ENCODE measurements around the gene PCP4L1.
"Not testable (repeated sequence)": the region's sequence is repeated elsewhere in the genome, so short reads cannot be mapped to it uniquely, and the experiment has no call there.

The PCP4L1 gene

GRCh38 chr1:161242313-161242712, 16.2 kb upstream of the PCP4L1 start:
- no peak for TF ChIP-seq CTCF (IDR thresholded peaks at IDR 0.05; ENCODE audit: control insufficient read depth, extremely low read depth, insufficient read depth)
- H3K4me3 ChIP-seq (ENCODE audit: low read depth, low read length), result no peak overlapping the region
- DNase-seq (ENCODE audit: low read depth), result no peak

GRCh38 chr1:161244888-161245287, 13.7 kb upstream of the PCP4L1 start:
- DNase-seq (ENCODE audit: low read depth), result peak; percentile 2
- TF ChIP-seq CTCF (IDR thresholded peaks at IDR 0.05; ENCODE audit: control insufficient read depth, extremely low read depth, insufficient read depth), result no peak
- no peak overlapping the region for H3K4me3 ChIP-seq (ENCODE audit: low read depth, low read length)

DNA sequence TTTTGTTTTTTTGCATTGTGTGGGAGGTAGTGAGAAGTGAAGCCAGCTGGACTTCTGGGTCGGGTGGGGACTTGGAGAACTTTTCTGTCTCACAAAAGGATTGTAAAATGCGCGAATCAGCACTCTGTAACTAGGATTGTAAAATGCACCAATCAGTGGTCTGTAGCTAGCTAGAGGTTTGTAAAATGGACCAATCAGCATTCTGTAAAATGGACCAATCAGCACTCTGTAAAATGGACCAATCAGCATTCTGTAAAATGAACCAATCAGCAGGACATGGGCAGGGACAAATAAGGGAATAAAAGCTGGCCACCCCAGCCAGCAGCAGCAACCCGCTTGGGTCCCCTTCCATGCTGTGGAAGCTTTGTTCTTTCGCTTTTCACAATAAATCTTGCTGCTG, 8.4 kb upstream of the PCP4L1 start:
- not testable (repeated sequence) for DNase-seq (ENCODE audit: low read depth); H3K4me3 ChIP-seq (ENCODE audit: low read depth, low read length)

- no peak for DNase-seq (ENCODE audit: low read depth)
- no peak overlapping the region for H3K4me3 ChIP-seq (ENCODE audit: low read depth, low read length)
- TF ChIP-seq CTCF (IDR thresholded peaks at IDR 0.05; ENCODE audit: control insufficient read depth, extremely low read depth, insufficient read depth), result no peak
These were observed 7.7 kb upstream of the PCP4L1 start for GRCh38 chr1:161250829-161251228.

DNA sequence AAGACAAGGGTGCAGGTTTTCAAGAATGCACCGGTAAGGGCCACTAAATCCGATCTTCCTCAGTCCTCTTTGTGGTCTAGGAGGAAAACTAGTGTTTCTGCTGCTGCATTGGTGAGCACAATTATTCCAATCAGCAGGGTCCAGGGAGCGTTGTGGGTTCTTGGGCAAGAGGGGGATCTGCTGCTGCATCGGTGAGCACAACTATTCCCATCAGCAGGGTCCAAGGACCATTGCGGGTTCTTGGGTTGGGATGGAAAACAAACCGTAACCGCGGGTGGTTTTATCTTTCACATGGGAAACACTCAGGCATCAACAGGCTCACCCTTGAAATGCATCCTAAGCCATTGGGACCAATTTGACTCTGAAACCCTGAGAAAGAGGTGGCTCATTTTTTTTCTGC, 7.0 kb upstream of the PCP4L1 start:
- no peak for DNase-seq (ENCODE audit: low read depth)
- no peak for TF ChIP-seq CTCF (IDR thresholded peaks at IDR 0.05; ENCODE audit: control insufficient read depth, extremely low read depth, insufficient read depth)
- H3K4me3 ChIP-seq (ENCODE audit: low read depth, low read length), result no peak overlapping the region

DNA sequence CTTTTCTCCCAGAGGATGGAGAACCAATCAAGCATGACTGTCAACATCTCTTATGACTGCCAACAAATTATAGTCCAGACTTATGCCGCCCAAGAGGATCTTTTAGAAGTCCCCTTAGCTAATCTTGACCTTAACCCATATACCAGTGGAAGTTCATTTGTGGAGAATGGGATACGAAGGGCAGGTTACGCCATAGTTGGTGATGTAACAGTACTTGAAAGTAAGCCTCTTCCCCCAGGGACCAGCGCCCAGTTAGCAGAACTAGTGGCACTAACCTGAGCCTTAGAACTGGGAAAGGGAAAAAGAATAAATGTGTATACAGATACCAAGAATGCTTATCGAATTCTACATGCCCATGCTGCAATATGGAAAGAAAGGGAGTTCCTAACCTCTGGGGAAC, 3.2 kb upstream of the PCP4L1 start:
- H3K4me3 ChIP-seq (ENCODE audit: low read depth, low read length); DNase-seq (ENCODE audit: low read depth): not testable (repeated sequence)

- not testable (repeated sequence) for DNase-seq (ENCODE audit: low read depth)
These were observed 2.5 kb upstream of the PCP4L1 start for GRCh38 chr1:161255955-161256520.

DNA sequence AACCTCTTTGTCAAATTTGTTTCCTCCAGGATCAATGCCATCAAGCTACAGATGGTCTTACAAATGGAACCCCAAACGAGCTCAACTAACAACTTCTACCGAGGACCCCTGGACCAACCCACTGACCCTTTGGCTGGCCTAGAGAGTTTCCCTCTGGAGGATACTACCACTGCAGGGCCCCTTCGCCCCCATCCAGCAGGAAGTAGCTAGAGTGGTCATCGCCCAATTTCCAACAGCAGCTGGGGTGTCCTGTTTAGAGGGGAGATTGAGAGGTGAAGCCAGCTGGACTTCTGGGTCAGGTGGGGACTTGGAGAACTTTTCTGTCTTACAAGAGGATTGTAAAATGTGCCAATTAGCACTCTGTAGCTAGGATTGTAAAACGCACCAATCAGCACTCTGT, 1.4 kb upstream of the PCP4L1 start:
- DNase-seq (ENCODE audit: low read depth); H3K4me3 ChIP-seq (ENCODE audit: low read depth, low read length): not testable (repeated sequence)

More at GRCh38 chr1:161255955-161256520, 2.5 kb upstream of the PCP4L1 start:
- H3K4me3 ChIP-seq (ENCODE audit: low read depth, low read length), result not testable (repeated sequence)

DNA sequence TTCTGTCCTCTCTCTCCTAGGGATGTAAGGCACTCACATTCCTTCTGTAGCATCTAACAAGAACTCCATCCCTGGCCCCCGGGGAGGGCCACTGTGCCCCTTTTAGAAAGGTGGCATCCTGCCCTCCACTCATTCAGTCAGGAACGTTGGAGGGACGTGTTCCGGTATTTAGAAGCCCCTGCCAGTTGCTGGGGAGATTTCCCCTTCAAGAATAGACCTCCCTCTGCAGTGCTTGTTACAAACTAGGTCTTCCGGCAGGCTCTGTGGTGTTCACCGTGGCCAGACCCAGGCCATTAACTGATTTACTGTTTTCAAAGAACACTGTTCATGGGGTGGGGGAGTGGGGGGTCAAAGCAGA, 779 bp downstream of the PCP4L1 start:
- TF ChIP-seq CTCF (IDR thresholded peaks at IDR 0.05; ENCODE audit: control insufficient read depth, extremely low read depth, insufficient read depth), result no peak
- no peak for DNase-seq (ENCODE audit: low read depth)
- no peak overlapping the region for H3K4me3 ChIP-seq (ENCODE audit: low read depth, low read length)

Data from LNCaP clone FGC (cell line).